WTC11 (cell line): ENCODE measurements around the gene ZNF37A. TPM values are rescaled to one million over a fixed set of nuclear protein-coding genes. Genes with fewer than 3 reads are reported as not detected.
"Not testable (repeated sequence)": the region's sequence is repeated elsewhere in the genome, so short reads cannot be mapped to it uniquely, and the experiment has no call there.

Experiments
- ATAC-seq: fragments of 200-7000 bp; cut with Tn5 transposase; 2 replicates; pipeline ENCODE4 v1.10.0; 2021; ENCODE audit warnings: mild to moderate bottlenecking, moderate library complexity
- CTCF ChIA-PET: fragments of 300-600 bp; sonication (Branson Sonifier 250); formaldehyde crosslinking; loops from one replicate; lab custom pipeline; 2021; ENCODE audit warnings: antibody characterized with exemption; lab: Charles Lee
- POLR2A ChIA-PET: fragments of 350-600 bp; sonication (Branson Sonifier 250); formaldehyde crosslinking; loops from one replicate; lab custom pipeline; 2021; ENCODE audit warnings: antibody characterized with exemption; lab: Charles Lee
- DNase-seq: peaks from one replicate; pipeline ENCODE4 v3.0.0; 2021; ENCODE audit warnings: low spot score
- H3K27ac Mint-ChIP-seq: 2 replicates; pipeline ENCODE4 v1.8.0; 2021; ENCODE audit warnings: mixed read lengths
- H3K27me3 Mint-ChIP-seq: 2 replicates; pipeline ENCODE4 v1.8.0; 2021; ENCODE audit warnings: low read depth, mild to moderate bottlenecking, moderate library complexity, mixed read lengths
- H3K36me3 Mint-ChIP-seq: 2 replicates; pipeline ENCODE4 v1.8.0; 2021; ENCODE audit warnings: mixed read lengths
- H3K4me1 Mint-ChIP-seq: 2 replicates; pipeline ENCODE4 v1.8.0; 2022; ENCODE audit warnings: mixed read lengths
- H3K4me3 Mint-ChIP-seq: 2 replicates; pipeline ENCODE4 v1.8.0; 2021; ENCODE audit warnings: mild to moderate bottlenecking, moderate library complexity, mixed read lengths
- H3K9me3 Mint-ChIP-seq: 2 replicates; pipeline ENCODE4 v1.8.0; 2021; ENCODE audit warnings: mixed read lengths
- JAZF1 ChIP-seq: fragments of 250-450 bp; sonication (Bioruptor Pico); IDR thresholded peaks from 2 replicates; pipeline ENCODE4 v1.9.0; 2021; ENCODE audit warnings: moderate library complexity, mild to moderate bottlenecking, inconsistent platforms
- MYBL2 ChIP-seq: sonication (generic); formaldehyde crosslinking; IDR thresholded peaks from 2 replicates; pipeline ENCODE4 v1.8.1; 2023; ENCODE audit warnings: mild to moderate bottlenecking, moderate library complexity, missing genetic modification reagents
- NFATC4 ChIP-seq: fragments of 250-450 bp; sonication (Bioruptor Pico); IDR thresholded peaks from 2 replicates; pipeline ENCODE4 v1.9.0; 2021; ENCODE audit warnings: mild to moderate bottlenecking
- SMAD3 ChIP-seq: sonication (generic); formaldehyde crosslinking; IDR thresholded peaks from 2 replicates; pipeline ENCODE4 v1.8.0; 2022; ENCODE audit warnings: missing genetic modification reagents, mild to moderate bottlenecking, borderline replicate concordance
- SMAD4 ChIP-seq: sonication (generic); formaldehyde crosslinking; IDR thresholded peaks from 2 replicates; pipeline ENCODE4 v1.8.0; 2022; ENCODE audit warnings: mild to moderate bottlenecking, missing genetic modification reagents
- SOX15 ChIP-seq: fragments of 250-450 bp; sonication (Bioruptor Pico); IDR thresholded peaks from 2 replicates; pipeline ENCODE4 v1.9.0; 2021; ENCODE audit warnings: mild to moderate bottlenecking
- TEAD4 ChIP-seq: sonication (generic); formaldehyde crosslinking; IDR thresholded peaks from 2 replicates; pipeline ENCODE4 v1.8.0; 2022; ENCODE audit warnings: mild to moderate bottlenecking, missing genetic modification reagents
- ZBTB21 ChIP-seq: sonication (generic); formaldehyde crosslinking; IDR thresholded peaks from 2 replicates; pipeline ENCODE4 v1.8.1; 2023; ENCODE audit warnings: mild to moderate bottlenecking, missing genetic modification reagents, borderline replicate concordance
- ZNF138 ChIP-seq: sonication (generic); formaldehyde crosslinking; conservative IDR thresholded peaks from 2 replicates; pipeline ENCODE4 v1.8.1; 2022; ENCODE audit warnings: mild to moderate bottlenecking, moderate library complexity, missing genetic modification reagents
- total RNA-seq: library from RNA; stranded (reverse); gene quantifications from 3 replicates; pipeline ENCODE4 v1.2.3, GENCODE V29; 2021
- TF ChIP-seq, protein P1 (sequence below): fragments of 250-450 bp; sonication (Bioruptor Pico); IDR thresholded peaks from 2 replicates; pipeline ENCODE4 v1.8.0; 2021; ENCODE audit warnings: mild to moderate bottlenecking
- TF ChIP-seq, protein P2 (sequence below): sonication (generic); formaldehyde crosslinking; IDR thresholded peaks from 2 replicates; pipeline ENCODE4 v1.8.1; 2023; ENCODE audit warnings: mild to moderate bottlenecking, missing genetic modification reagents, borderline replicate concordance
- TF ChIP-seq, protein P3 (sequence below): fragments of 200-600 bp; IDR thresholded peaks from 2 replicates; pipeline ENCODE4 v1.8.0; 2022; ENCODE audit warnings: antibody characterized with exemption
- TF ChIP-seq, protein P4 (sequence below): sonication (generic); formaldehyde crosslinking; IDR thresholded peaks from 2 replicates; pipeline ENCODE4 v1.8.1; 2023; ENCODE audit warnings: mild to moderate bottlenecking, missing genetic modification reagents, moderate library complexity
- TF ChIP-seq, protein P5 (sequence below): sonication (generic); formaldehyde crosslinking; IDR thresholded peaks from 2 replicates; pipeline ENCODE4 v1.8.1; 2023; ENCODE audit warnings: mild to moderate bottlenecking, missing genetic modification reagents, moderate library complexity

The ZNF37A gene
- total RNA-seq, 1 experiment from 2014 or later, result 8.8 TPM

DNA sequence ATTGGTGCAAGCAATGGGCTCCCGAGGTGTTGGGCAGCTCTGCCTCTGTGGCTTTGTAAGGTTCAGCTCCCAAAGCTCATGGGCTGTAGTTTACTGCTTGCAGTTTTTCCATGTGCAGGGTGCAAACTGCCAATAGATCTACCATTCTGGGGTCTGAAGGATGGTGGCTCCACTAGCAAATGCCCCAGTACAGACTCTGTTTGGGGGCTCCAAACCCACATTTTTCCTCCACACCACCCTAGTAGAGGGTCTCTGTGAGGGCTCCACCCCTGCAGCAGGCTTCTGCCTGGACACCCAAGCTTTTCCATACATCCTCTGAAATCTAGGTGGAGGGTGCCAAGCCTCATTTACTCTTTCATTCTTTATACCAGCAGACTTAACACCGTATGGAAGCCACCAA, 17.4 kb upstream of the ZNF37A start:
- ATAC-seq (no peak), DNase-seq (no peak)
- peaks cover 14% of the 10 kb centered on the region for H3K27me3 Mint-ChIP-seq
- POLR2A ChIA-PET, result no interaction called here
- H3K9me3 Mint-ChIP-seq, result peaks cover 85% of the 10 kb centered on the region
- CTCF ChIA-PET, result no interaction called here
- no peak overlapping the region for H3K27ac Mint-ChIP-seq
- no peaks in the 10 kb centered on the region for H3K4me1 Mint-ChIP-seq
- H3K4me3 Mint-ChIP-seq, result no peak overlapping the region
- peaks cover 72% of the 10 kb centered on the region for H3K36me3 Mint-ChIP-seq
- TF ChIP-seq, protein P1, sequence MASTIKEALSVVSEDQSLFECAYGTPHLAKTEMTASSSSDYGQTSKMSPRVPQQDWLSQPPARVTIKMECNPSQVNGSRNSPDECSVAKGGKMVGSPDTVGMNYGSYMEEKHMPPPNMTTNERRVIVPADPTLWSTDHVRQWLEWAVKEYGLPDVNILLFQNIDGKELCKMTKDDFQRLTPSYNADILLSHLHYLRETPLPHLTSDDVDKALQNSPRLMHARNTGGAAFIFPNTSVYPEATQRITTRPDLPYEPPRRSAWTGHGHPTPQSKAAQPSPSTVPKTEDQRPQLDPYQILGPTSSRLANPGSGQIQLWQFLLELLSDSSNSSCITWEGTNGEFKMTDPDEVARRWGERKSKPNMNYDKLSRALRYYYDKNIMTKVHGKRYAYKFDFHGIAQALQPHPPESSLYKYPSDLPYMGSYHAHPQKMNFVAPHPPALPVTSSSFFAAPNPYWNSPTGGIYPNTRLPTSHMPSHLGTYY (CRISPR knock-in tag), result no peak
- TF ChIP-seq JAZF1, result no peak
- TF ChIP-seq, all 79 proteins: peak for 0

DNA sequence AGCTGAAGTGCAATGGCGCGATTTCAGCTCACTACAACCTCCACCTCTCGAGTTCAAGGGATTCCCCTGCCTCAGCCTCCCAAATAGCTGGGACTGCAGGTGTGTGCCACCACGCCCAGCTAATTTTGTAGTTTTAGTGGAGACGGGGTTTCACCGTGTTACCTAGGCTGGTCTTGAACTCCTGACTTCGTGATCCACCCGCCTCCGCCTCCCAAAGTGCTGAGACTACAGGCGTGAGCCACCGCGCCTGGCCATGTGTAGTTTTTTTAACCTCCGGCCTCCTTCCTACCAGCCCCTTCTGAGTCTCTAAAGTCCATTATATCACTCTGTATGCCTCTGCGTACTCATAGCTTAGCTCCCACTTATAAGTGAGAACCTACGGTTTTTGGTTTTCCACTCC, 819 bp upstream of the ZNF37A start:
- DNase-seq, H3K4me1 Mint-ChIP-seq, H3K27ac Mint-ChIP-seq, CTCF ChIA-PET, POLR2A ChIA-PET, ATAC-seq: not testable (repeated sequence)
- peaks cover 56% of the 10 kb centered on the region for H3K36me3 Mint-ChIP-seq
- peak overlapping the region; percentile 67 for H3K4me3 Mint-ChIP-seq
- H3K27me3 Mint-ChIP-seq, result peaks cover 16% of the 10 kb centered on the region
- H3K9me3 Mint-ChIP-seq, result peaks cover 51% of the 10 kb centered on the region

DNA sequence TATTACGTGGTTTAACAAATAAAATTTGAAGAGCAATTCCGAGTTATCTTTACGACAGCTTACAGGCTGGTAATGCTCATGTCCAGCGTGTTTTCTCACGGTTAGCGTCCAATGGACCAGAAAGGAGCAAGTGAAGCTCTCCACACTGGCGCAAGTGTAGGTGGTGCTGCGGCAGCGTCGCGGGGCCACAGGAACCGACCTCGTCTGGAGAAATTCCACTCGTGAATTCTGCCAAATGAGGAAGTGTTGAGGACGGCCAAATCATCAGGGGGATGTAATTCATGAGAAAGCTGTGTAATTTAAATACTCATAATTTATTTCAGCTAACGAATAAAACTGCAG, 350 bp upstream of the ZNF37A start:
- H3K4me3 Mint-ChIP-seq, result peak overlapping the region; percentile 67

DNA sequence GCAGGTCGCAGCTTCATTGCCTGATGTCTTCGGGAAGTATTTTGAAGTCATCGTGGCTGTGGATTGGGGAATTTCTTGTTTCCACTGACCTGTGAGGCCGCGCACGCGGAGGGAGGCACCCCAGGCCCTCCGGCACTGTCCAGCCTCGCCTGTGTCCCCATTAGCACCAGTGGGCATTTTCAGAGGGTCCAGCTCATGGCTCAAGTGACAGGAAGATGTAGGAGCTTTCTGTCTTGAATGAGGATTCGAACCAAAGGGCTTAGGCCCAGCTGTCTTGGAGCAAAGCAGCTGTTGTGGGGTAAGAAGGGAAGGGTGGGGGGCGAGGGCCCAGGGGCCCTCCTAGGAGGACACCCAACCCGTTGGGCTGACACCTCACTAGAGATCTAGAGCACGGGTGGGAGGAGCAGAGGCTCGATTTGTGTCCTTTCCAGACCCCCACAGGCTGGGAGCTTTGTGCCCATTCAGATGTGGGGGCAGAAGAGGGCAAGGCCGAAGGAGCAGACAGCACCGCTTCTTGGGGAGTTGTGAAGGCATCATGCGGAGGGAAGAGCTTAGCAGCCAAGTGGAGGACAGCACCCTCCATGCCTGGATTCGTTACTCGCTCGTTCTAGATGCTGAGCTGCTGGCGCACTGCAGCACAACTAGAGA, 914 bp downstream of the ZNF37A start:
- H3K4me1 Mint-ChIP-seq, result peaks cover 9% of the 10 kb centered on the region
- TF ChIP-seq, protein P2, sequence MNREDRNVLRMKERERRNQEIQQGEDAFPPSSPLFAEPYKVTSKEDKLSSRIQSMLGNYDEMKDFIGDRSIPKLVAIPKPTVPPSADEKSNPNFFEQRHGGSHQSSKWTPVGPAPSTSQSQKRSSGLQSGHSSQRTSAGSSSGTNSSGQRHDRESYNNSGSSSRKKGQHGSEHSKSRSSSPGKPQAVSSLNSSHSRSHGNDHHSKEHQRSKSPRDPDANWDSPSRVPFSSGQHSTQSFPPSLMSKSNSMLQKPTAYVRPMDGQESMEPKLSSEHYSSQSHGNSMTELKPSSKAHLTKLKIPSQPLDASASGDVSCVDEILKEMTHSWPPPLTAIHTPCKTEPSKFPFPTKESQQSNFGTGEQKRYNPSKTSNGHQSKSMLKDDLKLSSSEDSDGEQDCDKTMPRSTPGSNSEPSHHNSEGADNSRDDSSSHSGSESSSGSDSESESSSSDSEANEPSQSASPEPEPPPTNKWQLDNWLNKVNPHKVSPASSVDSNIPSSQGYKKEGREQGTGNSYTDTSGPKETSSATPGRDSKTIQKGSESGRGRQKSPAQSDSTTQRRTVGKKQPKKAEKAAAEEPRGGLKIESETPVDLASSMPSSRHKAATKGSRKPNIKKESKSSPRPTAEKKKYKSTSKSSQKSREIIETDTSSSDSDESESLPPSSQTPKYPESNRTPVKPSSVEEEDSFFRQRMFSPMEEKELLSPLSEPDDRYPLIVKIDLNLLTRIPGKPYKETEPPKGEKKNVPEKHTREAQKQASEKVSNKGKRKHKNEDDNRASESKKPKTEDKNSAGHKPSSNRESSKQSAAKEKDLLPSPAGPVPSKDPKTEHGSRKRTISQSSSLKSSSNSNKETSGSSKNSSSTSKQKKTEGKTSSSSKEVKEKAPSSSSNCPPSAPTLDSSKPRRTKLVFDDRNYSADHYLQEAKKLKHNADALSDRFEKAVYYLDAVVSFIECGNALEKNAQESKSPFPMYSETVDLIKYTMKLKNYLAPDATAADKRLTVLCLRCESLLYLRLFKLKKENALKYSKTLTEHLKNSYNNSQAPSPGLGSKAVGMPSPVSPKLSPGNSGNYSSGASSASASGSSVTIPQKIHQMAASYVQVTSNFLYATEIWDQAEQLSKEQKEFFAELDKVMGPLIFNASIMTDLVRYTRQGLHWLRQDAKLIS (CRISPR knock-in tag), result no peak
- TF ChIP-seq SMAD4 (CRISPR knock-in tag), result no peak
- no peak for TF ChIP-seq ZNF138
- H3K27me3 Mint-ChIP-seq, result peaks cover 25% of the 10 kb centered on the region
- peaks cover 65% of the 10 kb centered on the region for H3K36me3 Mint-ChIP-seq
- H3K27ac Mint-ChIP-seq, result no peak overlapping the region
- ATAC-seq (no peak), DNase-seq (no peak)
- POLR2A ChIA-PET, result no interaction called here
- peak overlapping the region; percentile 67 for H3K4me3 Mint-ChIP-seq
- CTCF ChIA-PET, result no interaction called here
- H3K9me3 Mint-ChIP-seq, result peaks cover 63% of the 10 kb centered on the region

More for the DNA sequence above, 350 bp upstream of the ZNF37A start:
- H3K27me3 Mint-ChIP-seq, result peaks cover 16% of the 10 kb centered on the region
- H3K36me3 Mint-ChIP-seq, result peaks cover 57% of the 10 kb centered on the region
- CTCF ChIA-PET, result no interaction called here
- no peak for ATAC-seq
- no peak overlapping the region for H3K27ac Mint-ChIP-seq
- no peak for DNase-seq
- H3K4me1 Mint-ChIP-seq, result no peaks in the 10 kb centered on the region
- peaks cover 56% of the 10 kb centered on the region for H3K9me3 Mint-ChIP-seq
- POLR2A ChIA-PET, result no interaction called here
- TF ChIP-seq NFATC4 (CRISPR knock-in tag), result no peak
- TF ChIP-seq, protein P3, sequence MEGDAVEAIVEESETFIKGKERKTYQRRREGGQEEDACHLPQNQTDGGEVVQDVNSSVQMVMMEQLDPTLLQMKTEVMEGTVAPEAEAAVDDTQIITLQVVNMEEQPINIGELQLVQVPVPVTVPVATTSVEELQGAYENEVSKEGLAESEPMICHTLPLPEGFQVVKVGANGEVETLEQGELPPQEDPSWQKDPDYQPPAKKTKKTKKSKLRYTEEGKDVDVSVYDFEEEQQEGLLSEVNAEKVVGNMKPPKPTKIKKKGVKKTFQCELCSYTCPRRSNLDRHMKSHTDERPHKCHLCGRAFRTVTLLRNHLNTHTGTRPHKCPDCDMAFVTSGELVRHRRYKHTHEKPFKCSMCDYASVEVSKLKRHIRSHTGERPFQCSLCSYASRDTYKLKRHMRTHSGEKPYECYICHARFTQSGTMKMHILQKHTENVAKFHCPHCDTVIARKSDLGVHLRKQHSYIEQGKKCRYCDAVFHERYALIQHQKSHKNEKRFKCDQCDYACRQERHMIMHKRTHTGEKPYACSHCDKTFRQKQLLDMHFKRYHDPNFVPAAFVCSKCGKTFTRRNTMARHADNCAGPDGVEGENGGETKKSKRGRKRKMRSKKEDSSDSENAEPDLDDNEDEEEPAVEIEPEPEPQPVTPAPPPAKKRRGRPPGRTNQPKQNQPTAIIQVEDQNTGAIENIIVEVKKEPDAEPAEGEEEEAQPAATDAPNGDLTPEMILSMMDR, result no peak

DNA sequence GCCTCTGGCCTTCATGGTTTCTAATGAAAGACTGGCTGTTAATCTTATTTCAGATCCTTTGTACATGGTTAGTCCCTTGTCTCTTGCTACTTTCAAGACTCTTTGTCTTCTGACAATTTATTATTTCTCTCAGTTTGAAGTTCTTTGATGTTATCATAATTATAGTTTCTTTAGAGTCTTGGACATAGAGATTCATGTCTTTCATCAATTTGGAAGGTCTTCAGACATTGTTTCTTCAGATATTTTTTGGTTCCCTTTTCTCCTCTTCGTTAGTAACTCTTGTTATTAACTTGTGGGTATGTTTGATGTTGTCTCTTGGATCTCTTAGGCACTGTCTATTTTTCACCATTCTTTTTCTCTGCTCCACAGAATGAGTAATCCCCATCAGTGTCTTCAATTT, 8.7 kb downstream of the ZNF37A start:
- POLR2A ChIA-PET, result no interaction called here
- CTCF ChIA-PET, result no interaction called here
- no peak for DNase-seq
- Mint-ChIP-seq H3K9me3 (peaks cover 93% of the 10 kb centered on the region), H3K27ac (no peak overlapping the region), H3K4me1 (peaks cover 12% of the 10 kb centered on the region), H3K27me3 (peaks cover 25% of the 10 kb centered on the region), H3K4me3 (no peak overlapping the region), H3K36me3 (peaks cover 94% of the 10 kb centered on the region)
- no peak for ATAC-seq
- TF ChIP-seq MYBL2 (CRISPR knock-in tag) (no peak), SOX15 (CRISPR knock-in tag) (no peak), ZBTB21 (CRISPR knock-in tag) (no peak), TEAD4 (CRISPR knock-in tag) (no peak), SMAD3 (no peak)
- TF ChIP-seq, protein P4, sequence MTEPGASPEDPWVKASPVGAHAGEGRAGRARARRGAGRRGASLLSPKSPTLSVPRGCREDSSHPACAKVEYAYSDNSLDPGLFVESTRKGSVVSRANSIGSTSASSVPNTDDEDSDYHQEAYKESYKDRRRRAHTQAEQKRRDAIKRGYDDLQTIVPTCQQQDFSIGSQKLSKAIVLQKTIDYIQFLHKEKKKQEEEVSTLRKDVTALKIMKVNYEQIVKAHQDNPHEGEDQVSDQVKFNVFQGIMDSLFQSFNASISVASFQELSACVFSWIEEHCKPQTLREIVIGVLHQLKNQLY, result no peak
- TF ChIP-seq, protein P5, sequence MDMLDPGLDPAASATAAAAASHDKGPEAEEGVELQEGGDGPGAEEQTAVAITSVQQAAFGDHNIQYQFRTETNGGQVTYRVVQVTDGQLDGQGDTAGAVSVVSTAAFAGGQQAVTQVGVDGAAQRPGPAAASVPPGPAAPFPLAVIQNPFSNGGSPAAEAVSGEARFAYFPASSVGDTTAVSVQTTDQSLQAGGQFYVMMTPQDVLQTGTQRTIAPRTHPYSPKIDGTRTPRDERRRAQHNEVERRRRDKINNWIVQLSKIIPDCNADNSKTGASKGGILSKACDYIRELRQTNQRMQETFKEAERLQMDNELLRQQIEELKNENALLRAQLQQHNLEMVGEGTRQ (CRISPR knock-in tag), result no peak
